Measurements from ENCODE around the gene SLC51B.

SLC51B gene

GRCh38 chr15:65101891-65102708 is 56.9 kb downstream of the SLC51B start:
- DNase-seq = no peak

DNA sequence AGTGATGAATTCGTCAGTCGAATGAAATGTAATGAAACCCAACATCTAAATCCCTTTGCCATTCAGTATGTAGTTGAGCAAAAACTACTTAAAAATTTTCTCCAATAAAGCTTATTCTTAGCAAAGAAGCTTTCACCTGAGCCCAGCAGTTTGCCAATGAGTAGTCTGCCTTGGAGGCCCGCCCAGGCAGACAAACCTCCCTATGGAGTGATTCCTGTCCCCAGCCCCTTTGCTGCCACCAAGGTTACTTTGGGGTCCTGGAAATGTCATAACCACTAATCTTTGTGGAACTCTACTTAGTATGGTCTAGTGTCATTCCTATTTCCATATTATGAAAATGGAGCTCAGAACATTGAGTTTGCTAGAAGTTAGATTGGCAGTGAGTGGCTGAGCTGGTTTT is 57.7 kb downstream of the SLC51B start:
- DNase-seq = no peak

Data from left hindlimb (tissue), 1 donor.